ENCODE measurements around the gene SCAMP5.

SCAMP5 gene

GRCh38 chr15:74995182-74995778 lies at the start of gene SCAMP5:
SCAMP5 (plus strand) TSS chr15:74995563; CDS start chr15:75011840, 16,277 bp downstream.
- peak; percentile 93 for DNase-seq

- peak; percentile 82 for DNase-seq
These were observed 45.1 kb upstream of the SCAMP5 start for GRCh38 chr15:74950078-74950908.

- no peak for DNase-seq
These were observed 44.4 kb upstream of the SCAMP5 start for GRCh38 chr15:74951006-74951405.

GRCh38 chr15:74954515-74954914 lies 40.8 kb upstream of the SCAMP5 start:
- no peak for DNase-seq

GRCh38 chr15:74955017-74955416 lies 40.3 kb upstream of the SCAMP5 start:
- DNase-seq: no peak

- DNase-seq: peak; percentile 68
These were observed 39.3 kb upstream of the SCAMP5 start for GRCh38 chr15:74955796-74956647.

- DNase-seq: peak; percentile 70
These were observed 38.5 kb upstream of the SCAMP5 start, which contains the start of gene RPP25 for GRCh38 chr15:74956648-74957475. RPP25 (minus strand) TSS chr15:74956772; CDS start chr15:74956583, 189 bp downstream.

GRCh38 chr15:74957476-74958035 lies 37.8 kb upstream of the SCAMP5 start:
- no peak for DNase-seq

- no peak for DNase-seq
These were observed 36.9 kb upstream of the SCAMP5 start for GRCh38 chr15:74958320-74958907.

GRCh38 chr15:74958908-74959585 lies 36.3 kb upstream of the SCAMP5 start:
- no peak for DNase-seq

GRCh38 chr15:74959586-74959939 lies 35.8 kb upstream of the SCAMP5 start:
- DNase-seq: no peak

GRCh38 chr15:74960286-74960685 lies 35.1 kb upstream of the SCAMP5 start:
- no peak for DNase-seq

GRCh38 chr15:74960995-74961588 lies 34.3 kb upstream of the SCAMP5 start:
- no peak for DNase-seq

GRCh38 chr15:74961616-74962015 lies 33.7 kb upstream of the SCAMP5 start:
- no peak for DNase-seq

GRCh38 chr15:74962219-74962618 lies 33.1 kb upstream of the SCAMP5 start:
- no peak for DNase-seq

- no peak for DNase-seq
These were observed 32.7 kb upstream of the SCAMP5 start for GRCh38 chr15:74962671-74963070.

GRCh38 chr15:74963213-74963612 lies 32.1 kb upstream of the SCAMP5 start:
- no peak for DNase-seq

GRCh38 chr15:74964794-74965193 lies 30.6 kb upstream of the SCAMP5 start:
- DNase-seq: no peak

GRCh38 chr15:74967670-74968069 lies 27.7 kb upstream of the SCAMP5 start:
- DNase-seq: no peak

- no peak for DNase-seq
These were observed 19.2 kb upstream of the SCAMP5 start for GRCh38 chr15:74976159-74976558.

- no peak for DNase-seq
These were observed 17.8 kb upstream of the SCAMP5 start for GRCh38 chr15:74977599-74977998.
